ENCODE data around the gene NCOA3.

Gene NCOA3

GRCh38 chr20:47609001-47609400 lies 107.3 kb downstream of the NCOA3 start:
- no peak overlapping the region for H3K4me3 ChIP-seq (ENCODE audit: low read length)
- no peak for TF ChIP-seq CTCF (IDR thresholded peaks at IDR 0.05; ENCODE audit: insufficient read depth, low read depth, low read length, missing control alignments)
- no peak for DNase-seq (ENCODE audit: low read depth)

- no peak overlapping the region for H3K4me3 ChIP-seq (ENCODE audit: low read length)
- TF ChIP-seq CTCF (IDR thresholded peaks at IDR 0.05; ENCODE audit: insufficient read depth, low read depth, low read length, missing control alignments), result no peak
- peak; percentile 82 for DNase-seq (ENCODE audit: low read depth)
Measured at GRCh38 chr20:47610247-47610944, 108.7 kb downstream of the NCOA3 start.

GRCh38 chr20:47610945-47611250 lies 109.2 kb downstream of the NCOA3 start:
- DNase-seq (ENCODE audit: low read depth), result no peak
- TF ChIP-seq CTCF (IDR thresholded peaks at IDR 0.05; ENCODE audit: insufficient read depth, low read depth, low read length, missing control alignments), result no peak
- H3K4me3 ChIP-seq (ENCODE audit: low read length), result no peak overlapping the region

GRCh38 chr20:47611785-47612184 lies 110.1 kb downstream of the NCOA3 start:
- DNase-seq (ENCODE audit: low read depth), result no peak
- no peak overlapping the region for H3K4me3 ChIP-seq (ENCODE audit: low read length)
- no peak for TF ChIP-seq CTCF (IDR thresholded peaks at IDR 0.05; ENCODE audit: insufficient read depth, low read depth, low read length, missing control alignments)

GRCh38 chr20:47612670-47613069 lies 111.0 kb downstream of the NCOA3 start:
- no peak for TF ChIP-seq CTCF (IDR thresholded peaks at IDR 0.05; ENCODE audit: insufficient read depth, low read depth, low read length, missing control alignments)
- H3K4me3 ChIP-seq (ENCODE audit: low read length), result no peak overlapping the region
- DNase-seq (ENCODE audit: low read depth), result no peak

GRCh38 chr20:47614703-47615309 lies 113.1 kb downstream of the NCOA3 start:
- no peak for DNase-seq (ENCODE audit: low read depth)
- no peak overlapping the region for H3K4me3 ChIP-seq (ENCODE audit: low read length)
- no peak for TF ChIP-seq CTCF (IDR thresholded peaks at IDR 0.05; ENCODE audit: insufficient read depth, low read depth, low read length, missing control alignments)

- no peak for TF ChIP-seq CTCF (IDR thresholded peaks at IDR 0.05; ENCODE audit: insufficient read depth, low read depth, low read length, missing control alignments)
- no peak for DNase-seq (ENCODE audit: low read depth)
- H3K4me3 ChIP-seq (ENCODE audit: low read length), result no peak overlapping the region
Measured at GRCh38 chr20:47618479-47618878, 116.8 kb downstream of the NCOA3 start.
